HEK293T (cell line): ENCODE measurements around the gene NSFL1C.

ENCODE experiments used
- FOXA1 ChIP-seq: fragments of 450-650 bp; IDR thresholded peaks from 2 replicates; pipeline ENCODE4 v1.6.1; 2016; ENCODE audit warnings: mild to moderate bottlenecking
- HDGF ChIP-seq: fragments of 450-650 bp; IDR thresholded peaks from 2 replicates; pipeline ENCODE4 v1.6.1; 2017; ENCODE audit warnings: antibody characterized with exemption, borderline replicate concordance
- ZNF384 ChIP-seq: fragments of 450-650 bp; IDR thresholded peaks from 2 replicates; pipeline ENCODE4 v1.6.1; 2016

GRCh38 chr20:1463971-1464570 lies 2.6 kb downstream of the NSFL1C start:
- no peak for TF ChIP-seq HDGF
- TF ChIP-seq FOXA1: no peak
- TF ChIP-seq ZNF384: no peak
